Stimulated activated CD8-positive, alpha-beta memory T cell treated with anti-CD3 and anti-CD28 coated beads, Interleukin-4, amount 100 ng/mL, for 48 hours (primary cell): Measurements from ENCODE around the gene RAB8B.
"Not testable (repeated sequence)": the region's sequence is repeated elsewhere in the genome, so short reads cannot be mapped to it uniquely, and the experiment has no call there.

Experiments
- DNase-seq: peaks from one replicate; pipeline ENCODE4 v3.0.0-alpha.2; 2020

RAB8B gene

GRCh38 chr15:63210151-63211091, 21.0 kb downstream of the RAB8B start:
- DNase-seq: no peak

GRCh38 chr15:63211092-63211490, 21.7 kb downstream of the RAB8B start:
- DNase-seq: no peak

DNA sequence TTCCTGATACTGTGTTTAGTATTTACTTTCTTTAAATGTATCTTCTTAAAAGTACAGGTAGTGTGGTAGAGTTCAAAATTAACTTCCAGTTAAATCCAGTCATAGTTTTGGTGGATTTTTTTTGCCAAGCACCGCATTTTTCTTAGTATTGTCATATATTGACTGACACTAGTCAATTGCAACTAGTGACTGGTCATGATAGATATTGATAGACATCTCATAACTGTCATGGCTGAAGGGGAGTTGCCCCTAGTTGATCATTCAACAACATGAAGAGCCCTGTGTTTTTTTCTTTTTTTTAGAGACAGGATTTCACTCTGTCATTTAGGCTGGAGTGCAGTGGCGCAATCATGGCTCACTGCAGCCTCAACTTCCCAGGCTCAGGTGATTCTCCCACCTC, 22.1 kb downstream of the RAB8B start:
- DNase-seq: no peak

DNA sequence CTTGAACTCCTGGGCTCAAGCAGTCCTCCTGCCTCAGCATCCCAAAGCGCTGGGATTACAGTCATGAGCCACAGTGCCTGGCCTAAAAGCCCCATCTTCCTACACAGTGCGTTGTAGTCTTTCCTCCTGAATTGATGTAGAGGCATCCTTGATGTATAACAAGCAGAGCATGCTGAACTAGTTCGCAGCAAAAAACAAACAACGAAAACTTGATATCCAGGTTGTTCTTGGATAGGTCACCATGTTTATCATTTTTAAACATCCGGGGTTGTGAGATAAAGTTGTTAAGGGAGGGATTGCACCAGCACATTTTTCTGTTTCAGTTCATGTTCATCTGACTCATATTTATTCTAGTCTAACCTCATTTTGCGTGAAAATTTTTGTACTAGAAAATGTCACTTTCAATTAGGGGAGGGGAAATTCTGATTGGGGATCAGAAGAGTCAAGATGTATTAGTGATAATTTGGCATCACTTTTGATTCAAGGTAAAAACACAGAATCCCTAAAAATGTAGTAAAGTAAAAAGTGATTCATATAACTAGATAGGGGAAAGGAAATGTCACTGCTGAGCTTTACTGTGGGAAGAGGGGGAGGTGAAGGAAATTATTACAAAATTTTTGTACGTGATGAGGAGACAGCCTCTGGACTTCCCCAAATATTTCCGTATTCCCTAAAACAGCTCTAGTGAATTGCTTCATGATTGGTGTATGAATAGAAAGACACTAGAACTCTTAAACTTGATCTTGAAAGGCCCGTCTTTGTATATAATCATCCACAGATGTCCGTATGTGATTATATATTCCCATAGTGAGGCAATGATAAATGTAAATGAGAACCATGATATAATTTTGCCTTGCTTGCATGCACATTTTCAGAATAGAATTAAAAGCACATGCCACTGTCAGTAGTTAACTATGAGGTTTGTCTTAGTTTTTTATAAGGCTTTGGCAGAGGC, 22.9 kb downstream of the RAB8B start:
- DNase-seq: no peak

DNA sequence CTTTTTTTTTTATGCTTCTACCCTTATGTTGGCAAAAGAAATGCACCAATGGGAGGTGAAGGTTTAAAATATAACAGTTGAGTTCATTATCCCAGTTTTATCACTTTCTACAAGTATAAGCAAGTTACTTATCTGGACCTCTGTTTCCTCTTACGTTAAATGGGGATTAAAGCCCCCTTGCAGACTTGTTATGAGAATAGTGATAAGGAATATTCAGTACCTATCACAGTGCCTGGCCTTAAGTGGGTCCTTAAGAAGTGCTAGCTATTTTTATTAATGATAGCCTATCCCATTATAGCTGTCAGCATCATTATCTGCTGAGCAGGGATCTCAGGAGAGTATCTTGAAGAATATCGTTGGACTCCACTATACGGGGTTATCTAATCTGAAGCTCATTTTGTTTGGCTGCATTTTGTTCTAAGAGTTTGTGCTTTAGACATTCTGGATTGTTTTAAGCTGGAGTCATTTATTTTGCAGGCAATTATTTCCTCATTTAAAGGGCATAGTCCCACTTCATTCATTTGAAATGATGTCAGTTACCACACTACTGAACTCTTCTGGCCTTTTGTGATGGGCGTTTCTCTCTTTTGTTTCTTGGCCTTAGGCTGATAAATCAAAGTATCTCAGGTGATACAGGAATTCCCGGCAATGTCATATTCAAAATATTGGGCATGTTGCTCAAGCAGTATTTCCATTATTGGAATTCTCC, 28.8 kb downstream of the RAB8B start:
- no peak for DNase-seq

GRCh38 chr15:63219196-63219710, 29.8 kb downstream of the RAB8B start:
- no peak for DNase-seq

- DNase-seq: no peak
Measured at GRCh38 chr15:63221346-63221745, 31.9 kb downstream of the RAB8B start.

DNA sequence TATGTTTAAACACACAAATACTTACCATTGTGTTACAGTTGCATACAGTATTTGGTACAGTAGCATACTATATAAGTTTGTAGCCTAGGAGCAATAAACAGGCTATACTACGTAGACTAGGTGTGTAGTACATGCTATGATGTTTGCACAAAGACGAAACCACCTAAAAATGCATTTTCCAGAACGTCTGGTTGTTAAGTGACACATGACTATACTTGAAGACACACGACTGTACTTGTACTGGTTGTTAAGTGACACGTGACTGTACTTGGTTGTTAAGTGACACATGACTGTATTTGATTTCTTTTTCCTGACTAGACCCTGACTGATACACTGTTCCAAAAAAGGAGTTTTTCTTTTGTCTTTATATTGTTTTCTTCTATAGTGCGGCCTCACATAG, 34.1 kb downstream of the RAB8B start:
- no peak for DNase-seq

GRCh38 chr15:63225381-63225780, 36.0 kb downstream of the RAB8B start:
- DNase-seq: no peak

GRCh38 chr15:63226155-63226883, 36.9 kb downstream of the RAB8B start:
- DNase-seq: no peak

GRCh38 chr15:63226966-63227401, 37.6 kb downstream of the RAB8B start:
- no peak for DNase-seq

- no peak for DNase-seq
Measured at GRCh38 chr15:63227689-63228088, 38.3 kb downstream of the RAB8B start.

GRCh38 chr15:63231206-63231605, 41.8 kb downstream of the RAB8B start:
- DNase-seq: no peak

DNA sequence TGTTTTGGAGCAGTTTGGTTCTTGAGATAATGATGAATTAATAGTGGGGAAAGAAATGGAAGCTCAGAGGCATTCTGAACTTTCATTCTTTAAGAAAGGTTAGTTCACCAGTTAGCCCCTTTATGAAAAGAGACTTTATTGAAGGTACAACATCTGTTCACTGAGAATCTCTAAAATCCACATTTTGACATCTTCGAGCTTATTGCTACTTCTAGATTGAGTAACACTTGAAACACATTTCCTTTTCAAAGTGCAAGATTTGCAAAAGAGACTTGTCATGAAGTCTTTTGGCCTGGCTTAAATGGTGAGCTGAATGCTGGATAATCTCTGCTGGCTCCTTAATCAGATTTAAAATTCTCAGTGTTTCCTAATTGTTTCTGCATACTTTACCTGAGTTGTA, 42.3 kb downstream of the RAB8B start:
- DNase-seq: no peak

- DNase-seq: no peak
Measured at GRCh38 chr15:63232405-63232804, 43.0 kb downstream of the RAB8B start.

DNA sequence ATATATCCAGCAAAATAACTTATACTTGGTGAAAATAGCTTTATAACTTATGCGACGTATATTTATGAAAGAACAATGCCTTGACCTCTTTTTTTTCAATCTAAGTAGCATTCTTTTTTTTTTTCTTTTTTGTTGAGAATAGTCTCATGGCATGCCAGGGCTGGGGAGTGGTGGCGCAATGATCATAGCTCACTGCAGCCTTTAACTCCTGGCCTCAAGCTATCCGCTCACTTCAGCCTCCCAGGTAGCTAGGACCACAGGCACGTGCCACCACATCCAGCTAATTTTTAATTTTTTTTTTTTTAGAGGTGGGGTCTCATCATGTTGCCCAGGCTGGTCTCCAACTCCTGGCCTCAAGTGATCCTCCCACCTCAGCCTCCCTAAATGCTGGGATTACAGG, 43.5 kb downstream of the RAB8B start:
- no peak for DNase-seq

GRCh38 chr15:63233667-63234423, 44.4 kb downstream of the RAB8B start:
- no peak for DNase-seq

DNA sequence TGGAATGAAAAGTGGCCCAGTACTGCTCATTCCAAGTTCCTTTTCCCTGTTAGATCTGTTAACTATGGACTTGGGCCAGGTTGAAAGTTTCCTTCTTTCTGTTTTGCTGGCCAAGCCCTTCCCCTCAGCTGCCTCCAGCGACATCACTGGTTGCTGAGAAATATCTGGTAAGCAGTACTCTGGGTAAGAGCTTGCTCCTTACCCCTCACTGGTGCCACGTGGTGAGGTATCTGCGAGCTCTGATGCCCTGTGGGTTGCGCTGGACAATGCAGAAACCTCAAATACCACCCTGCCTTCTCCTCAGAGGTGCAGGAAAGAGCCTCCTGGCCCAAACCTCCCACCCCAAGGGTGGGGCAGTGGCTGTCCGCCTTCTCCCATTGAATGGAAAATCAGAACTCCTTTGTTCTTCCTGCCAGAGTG, 45.1 kb downstream of the RAB8B start:
- DNase-seq: no peak

GRCh38 chr15:63236272-63236671, 46.9 kb downstream of the RAB8B start:
- DNase-seq: no peak

DNA sequence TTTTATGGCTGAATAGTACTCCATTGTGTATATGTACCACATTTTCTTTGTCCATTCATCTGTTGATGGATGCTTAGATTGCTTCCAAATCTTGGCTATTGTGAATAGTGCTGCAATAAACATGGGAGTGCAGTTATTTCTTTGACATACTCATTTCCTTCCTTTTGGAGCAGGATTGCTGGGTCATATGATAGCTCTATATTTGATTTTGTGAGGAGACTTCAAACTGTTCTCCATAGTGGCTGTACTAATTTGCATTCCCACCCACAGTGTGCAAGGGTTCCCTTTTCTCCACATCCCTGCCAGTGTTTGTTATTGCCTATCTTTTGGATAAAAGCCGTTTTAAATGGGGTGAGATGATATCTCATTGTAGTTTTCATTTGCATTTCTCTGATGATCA, 47.7 kb downstream of the RAB8B start:
- not testable (repeated sequence) for DNase-seq

- DNase-seq: no peak
Measured at GRCh38 chr15:63238171-63238570, 48.8 kb downstream of the RAB8B start.
